Limb (tissue), 2 donors: ENCODE results near the gene CFAP97D1.
"Not testable (repeated sequence)": the region's sequence is repeated elsewhere in the genome, so short reads cannot be mapped to it uniquely, and the experiment has no call there.

ENCODE experiments used
- DNase-seq, 2 donors: peaks; one replicate each; pipeline ENCODE4 v3.0.0-alpha.2; 2016; ENCODE audit errors: extremely low spot score in 2 of 2

The CFAP97D1 gene

GRCh38 chr17:43798024-43798423, 17.8 kb downstream of the CFAP97D1 start:
- not testable (repeated sequence) for DNase-seq

GRCh38 chr17:43799047-43799446, 18.8 kb downstream of the CFAP97D1 start:
- DNase-seq: no peak

- DNase-seq: no peak
These were observed 20.5 kb downstream of the CFAP97D1 start for GRCh38 chr17:43800736-43801135.

- DNase-seq: no peak
These were observed 21.6 kb downstream of the CFAP97D1 start for GRCh38 chr17:43801844-43802243.

GRCh38 chr17:43803758-43804157, 23.5 kb downstream of the CFAP97D1 start:
- DNase-seq: no peak

- DNase-seq: no peak
These were observed 24.9 kb downstream of the CFAP97D1 start for GRCh38 chr17:43805117-43805516.

- DNase-seq: no peak
These were observed 27.8 kb downstream of the CFAP97D1 start for GRCh38 chr17:43808076-43808475.

GRCh38 chr17:43809121-43809520, 28.9 kb downstream of the CFAP97D1 start:
- DNase-seq: no peak

- no peak for DNase-seq
These were observed 30.0 kb downstream of the CFAP97D1 start for GRCh38 chr17:43810226-43810715.

GRCh38 chr17:43810823-43811222, 30.6 kb downstream of the CFAP97D1 start:
- no peak for DNase-seq

- DNase-seq: no peak
These were observed 32.4 kb downstream of the CFAP97D1 start for GRCh38 chr17:43812396-43813265.

GRCh38 chr17:43813386-43813785, 33.2 kb downstream of the CFAP97D1 start:
- no peak for DNase-seq

- no peak for DNase-seq
These were observed 33.8 kb downstream of the CFAP97D1 start for GRCh38 chr17:43814026-43814425.

- no peak for DNase-seq
These were observed 34.5 kb downstream of the CFAP97D1 start for GRCh38 chr17:43814714-43815113.

GRCh38 chr17:43816336-43817320, 36.4 kb downstream of the CFAP97D1 start:
- no peak for DNase-seq

- DNase-seq: no peak
These were observed 37.6 kb downstream of the CFAP97D1 start for GRCh38 chr17:43817826-43818225.

- DNase-seq: no peak
These were observed 38.7 kb downstream of the CFAP97D1 start for GRCh38 chr17:43818966-43819365.

- DNase-seq: no peak
These were observed 40.5 kb downstream of the CFAP97D1 start for GRCh38 chr17:43820759-43821158.

- DNase-seq: no peak
These were observed 42.4 kb downstream of the CFAP97D1 start for GRCh38 chr17:43822570-43823190.

- DNase-seq: no peak
These were observed 43.3 kb downstream of the CFAP97D1 start for GRCh38 chr17:43823350-43824084.

- DNase-seq: no peak
These were observed 45.3 kb downstream of the CFAP97D1 start for GRCh38 chr17:43825567-43825966.
